HG03469 (cell line): Measurements from ENCODE around the gene SCAF1.

Experiments used
- ATAC-seq: cut with Tn5 transposase; IDR thresholded peaks from one replicate; pipeline ENCODE4 v1.9.1; 2021; ENCODE audit warnings: mild to moderate bottlenecking, moderate library complexity, moderate number of reproducible peaks; ENCODE audit not compliant: unreplicated experiment

Gene SCAF1

GRCh38 chr19:49704888-49705642 is 63.1 kb downstream of the SCAF1 start:
- no peak for ATAC-seq

GRCh38 chr19:49705919-49706318 is 63.9 kb downstream of the SCAF1 start:
- ATAC-seq = no peak
